ENCODE measurements around the gene TRAF3. TPM values are rescaled to one million over a fixed set of nuclear protein-coding genes. Genes with fewer than 3 reads are reported as not detected.
"Not testable (repeated sequence)": the region's sequence is repeated elsewhere in the genome, so short reads cannot be mapped to it uniquely, and the experiment has no call there.

The TRAF3 gene
- total and polyA plus RNA-seq, 4 donors: 3.4 to 32.6 (median 11.5) TPM

DNA sequence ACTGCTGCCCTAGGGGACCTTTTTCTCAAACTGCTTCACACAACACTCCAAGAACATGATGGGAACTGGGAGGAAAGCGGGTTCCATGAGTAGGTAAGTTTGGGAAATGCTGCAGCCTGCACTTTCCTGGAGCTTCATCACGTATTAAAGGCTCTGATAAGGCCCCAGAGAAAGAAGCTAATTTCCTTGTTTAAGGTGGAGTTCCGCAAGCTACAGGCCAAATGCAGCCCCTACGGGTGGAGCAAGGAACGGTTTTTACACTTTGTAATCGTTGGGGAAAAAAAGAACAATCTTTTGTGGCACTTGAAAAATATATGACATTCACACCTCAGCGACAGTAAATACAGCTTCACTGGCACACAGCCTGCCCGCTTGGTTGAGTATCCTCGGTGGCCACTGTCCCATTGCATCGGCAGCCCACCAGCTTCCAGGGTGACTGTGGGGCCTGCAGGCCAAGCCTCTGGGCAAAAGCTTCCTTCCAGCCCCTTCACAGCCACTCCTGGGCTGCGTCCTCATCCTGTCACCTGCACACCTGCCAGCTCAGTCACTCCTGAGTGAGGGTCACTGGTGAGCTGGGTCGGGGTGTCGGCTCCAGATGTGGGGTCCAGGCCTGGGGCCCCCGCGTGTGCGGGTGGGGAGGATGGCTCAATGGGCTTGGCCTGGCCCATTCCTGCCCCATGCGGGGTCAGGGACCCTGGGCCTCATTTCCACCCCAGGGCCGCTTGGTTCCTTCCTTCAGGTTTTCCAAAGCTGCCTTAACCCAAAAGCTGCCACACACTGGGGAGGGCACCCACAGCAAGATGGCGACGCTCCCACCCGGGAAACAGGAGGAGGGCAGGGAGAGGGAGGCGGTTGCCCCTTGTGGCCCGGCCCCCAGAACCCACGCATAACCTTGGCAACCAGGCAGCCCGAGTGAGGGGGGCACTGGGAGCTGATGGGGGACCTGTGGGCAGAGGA, 147.7 kb downstream of the TRAF3 start:
- WGBS, 2 donors: 88 to 92% methylated on average over 21 to 25 of the region's 25 CpGs
- intact Hi-C loops (cut with DNase I): loop anchor here in 1 of 2 donors (10.0 kb wide), 1 partner anchor 400 kb away; no protein-coding TSS in a partner anchor
- H3K9me3 ChIP-seq (ENCODE audit: control insufficient read depth, low read length): no peaks in the 10 kb centered on the region
- no peaks in the 10 kb centered on the region for H3K27me3 ChIP-seq (ENCODE audit: control insufficient read depth in 1 of 2, insufficient read depth in 2 of 2, low read length in 1 of 2)
- no peaks in the 10 kb centered on the region for H3K4me1 ChIP-seq (ENCODE audit: control insufficient read depth in 1 of 2, insufficient read depth in 2 of 2, low read length in 2 of 2)
- H3K36me3 ChIP-seq (ENCODE audit: control insufficient read depth in 1 of 2, insufficient read depth in 2 of 2, low read length in 1 of 2): no peaks in the 10 kb centered on the region
- no peak overlapping the region for H3K4me3 ChIP-seq (ENCODE audit: low read length in 2 of 2)
- ATAC-seq (ENCODE audit: low FRiP score) (no peak), DNase-seq (peak in 1 of 2 donors; percentile 41)
- H3K27ac ChIP-seq (ENCODE audit: low read depth in 1 of 2, low read length in 2 of 2): no peak overlapping the region

GRCh38 chr14:102925646-102926045, 148.4 kb downstream of the TRAF3 start:
- H3K36me3 ChIP-seq (ENCODE audit: control insufficient read depth in 1 of 2, insufficient read depth in 2 of 2, low read length in 1 of 2): no peaks in the 10 kb centered on the region
- no peaks in the 10 kb centered on the region for H3K4me1 ChIP-seq (ENCODE audit: control insufficient read depth in 1 of 2, insufficient read depth in 2 of 2, low read length in 2 of 2)
- intact Hi-C loops (cut with DNase I): loop anchor here in 1 of 2 donors (10.0 kb wide), 1 partner anchor 401 kb away; no protein-coding TSS in a partner anchor
- H3K9me3 ChIP-seq (ENCODE audit: control insufficient read depth, low read length): no peaks in the 10 kb centered on the region
- ATAC-seq (ENCODE audit: low FRiP score) (no peak), DNase-seq (no peak)
- no peak overlapping the region for H3K4me3 ChIP-seq (ENCODE audit: low read length in 2 of 2)
- H3K27ac ChIP-seq (ENCODE audit: low read depth in 1 of 2, low read length in 2 of 2): no peak overlapping the region
- no peaks in the 10 kb centered on the region for H3K27me3 ChIP-seq (ENCODE audit: control insufficient read depth in 1 of 2, insufficient read depth in 2 of 2, low read length in 1 of 2)
- 81 to 83% methylated on average over 11 of the region's 11 CpGs for WGBS, 2 donors

DNA sequence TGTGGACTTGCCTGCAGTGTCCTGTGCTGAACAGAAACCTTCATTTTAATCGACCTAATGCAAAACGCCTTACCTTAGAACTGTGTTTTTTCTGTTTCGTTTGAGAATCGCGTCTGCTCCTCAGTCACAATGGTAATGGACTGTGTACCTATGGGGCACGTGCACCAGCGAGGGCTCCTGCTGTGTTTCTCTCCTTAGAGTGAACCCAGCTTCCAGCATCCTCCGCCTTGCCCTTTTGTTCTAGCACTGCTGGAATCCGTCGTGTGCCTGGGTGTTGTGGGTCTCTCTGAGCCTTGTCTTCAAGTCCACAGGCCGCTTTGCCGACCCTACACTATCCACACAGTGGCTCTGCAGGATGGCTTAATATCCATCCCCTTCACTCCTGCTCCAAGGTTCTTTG, 148.9 kb downstream of the TRAF3 start:
- Histone ChIP-seq H3K36me3 (ENCODE audit: control insufficient read depth in 1 of 2, insufficient read depth in 2 of 2, low read length in 1 of 2) (no peaks in the 10 kb centered on the region), H3K27me3 (ENCODE audit: control insufficient read depth in 1 of 2, insufficient read depth in 2 of 2, low read length in 1 of 2) (no peaks in the 10 kb centered on the region), H3K27ac (ENCODE audit: low read depth in 1 of 2, low read length in 2 of 2) (no peak overlapping the region), H3K4me3 (ENCODE audit: low read length in 2 of 2) (no peak overlapping the region), H3K9me3 (ENCODE audit: control insufficient read depth, low read length) (no peaks in the 10 kb centered on the region), H3K4me1 (ENCODE audit: control insufficient read depth in 1 of 2, insufficient read depth in 2 of 2, low read length in 2 of 2) (no peaks in the 10 kb centered on the region)
- DNase-seq (no peak), ATAC-seq (ENCODE audit: low FRiP score) (no peak)
- 78% methylated on average over 12 of the region's 12 CpGs for WGBS, 2 donors
- intact Hi-C loops (cut with DNase I): loop anchor here in 1 of 2 donors (10.0 kb wide), 1 partner anchor 401 kb away; no protein-coding TSS in a partner anchor

GRCh38 chr14:102926840-102927239, 149.6 kb downstream of the TRAF3 start:
- intact Hi-C loops (cut with DNase I): loop anchor here in 1 of 2 donors (10.0 kb wide), 1 partner anchor 402 kb away; no protein-coding TSS in a partner anchor
- not testable (repeated sequence) for ATAC-seq (ENCODE audit: low FRiP score); H3K4me1 ChIP-seq (ENCODE audit: control insufficient read depth in 1 of 2, insufficient read depth in 2 of 2, low read length in 2 of 2)

DNA sequence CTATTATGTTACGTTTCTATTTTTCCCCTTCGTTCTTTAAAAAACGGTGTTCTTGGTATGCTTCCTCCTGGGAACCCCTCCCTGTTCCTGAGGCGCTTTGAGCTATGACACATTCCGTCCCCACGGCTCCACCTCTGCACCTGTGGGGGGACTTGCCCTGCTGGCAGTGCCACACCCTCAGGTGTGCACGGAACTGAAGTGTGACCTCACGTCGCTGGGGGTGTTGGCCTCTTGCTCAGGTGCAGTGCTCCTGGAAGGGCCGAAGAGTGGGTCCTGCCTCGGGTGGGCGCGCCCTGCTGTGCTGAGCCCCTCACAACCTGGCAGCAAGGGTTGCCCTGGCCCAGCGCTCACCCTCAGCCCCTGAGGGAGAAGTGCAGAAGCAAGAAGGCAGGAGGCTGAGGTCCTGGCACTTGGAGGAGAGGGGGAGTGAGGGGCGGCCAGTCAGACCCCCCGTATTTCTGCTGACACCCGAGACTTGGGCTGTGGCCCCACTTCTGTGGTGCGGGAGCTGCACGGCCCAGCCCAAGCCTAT, 150.2 kb downstream of the TRAF3 start:
- WGBS, 2 donors: 79 to 81% methylated on average over 18 to 19 of the region's 19 CpGs
- Histone ChIP-seq H3K4me3 (ENCODE audit: low read length in 2 of 2) (no peak overlapping the region), H3K4me1 (ENCODE audit: control insufficient read depth in 1 of 2, insufficient read depth in 2 of 2, low read length in 2 of 2) (no peaks in the 10 kb centered on the region), H3K9me3 (ENCODE audit: control insufficient read depth, low read length) (no peaks in the 10 kb centered on the region), H3K36me3 (ENCODE audit: control insufficient read depth in 1 of 2, insufficient read depth in 2 of 2, low read length in 1 of 2) (no peaks in the 10 kb centered on the region), H3K27me3 (ENCODE audit: control insufficient read depth in 1 of 2, insufficient read depth in 2 of 2, low read length in 1 of 2) (no peaks in the 10 kb centered on the region), H3K27ac (ENCODE audit: low read depth in 1 of 2, low read length in 2 of 2) (no peak overlapping the region)
- peak in 1 of 2 donors; percentile 73 for DNase-seq
- no peak for ATAC-seq (ENCODE audit: low FRiP score)
- intact Hi-C loops (cut with DNase I): loop anchor here in 1 of 2 donors (10.0 kb wide), 1 partner anchor 403 kb away; no protein-coding TSS in a partner anchor

More at GRCh38 chr14:102926840-102927239, 149.6 kb downstream of the TRAF3 start:
- H3K27ac ChIP-seq (ENCODE audit: low read depth in 1 of 2, low read length in 2 of 2); DNase-seq; H3K4me3 ChIP-seq (ENCODE audit: low read length in 2 of 2); H3K9me3 ChIP-seq (ENCODE audit: control insufficient read depth, low read length); H3K36me3 ChIP-seq (ENCODE audit: control insufficient read depth in 1 of 2, insufficient read depth in 2 of 2, low read length in 1 of 2); H3K27me3 ChIP-seq (ENCODE audit: control insufficient read depth in 1 of 2, insufficient read depth in 2 of 2, low read length in 1 of 2): not testable (repeated sequence)
- WGBS, 2 donors: 95 to 99% methylated on average over 10 of the region's 10 CpGs

- Histone ChIP-seq H3K36me3 (ENCODE audit: control insufficient read depth in 1 of 2, insufficient read depth in 2 of 2, low read length in 1 of 2) (peaks cover 0 to 2% of the 10 kb centered on the region in 2 donors), H3K27ac (ENCODE audit: low read depth in 1 of 2, low read length in 2 of 2) (no peak overlapping the region), H3K4me3 (ENCODE audit: low read length in 2 of 2) (no peak overlapping the region), H3K27me3 (ENCODE audit: control insufficient read depth in 1 of 2, insufficient read depth in 2 of 2, low read length in 1 of 2) (no peaks in the 10 kb centered on the region), H3K9me3 (ENCODE audit: control insufficient read depth, low read length) (no peaks in the 10 kb centered on the region), H3K4me1 (ENCODE audit: control insufficient read depth in 1 of 2, insufficient read depth in 2 of 2, low read length in 2 of 2) (no peaks in the 10 kb centered on the region)
- ATAC-seq (ENCODE audit: low FRiP score) (no peak), DNase-seq (peak in 1 of 2 donors; percentile 71)
- intact Hi-C loops (cut with DNase I): loop anchor here in 1 of 2 donors (10.0 kb wide), 1 partner anchor 403 kb away; no protein-coding TSS in a partner anchor
- WGBS, 2 donors: 15 to 20% methylated on average over 35 of the region's 35 CpGs
Observed at GRCh38 chr14:102927878-102928411, 150.7 kb downstream of the TRAF3 start.

- H3K4me1 ChIP-seq (ENCODE audit: control insufficient read depth in 1 of 2, insufficient read depth in 2 of 2, low read length in 2 of 2): no peaks in the 10 kb centered on the region
- intact Hi-C loops (cut with DNase I): loop anchor here in 1 of 2 donors (10.0 kb wide), 1 partner anchor 404 kb away; no protein-coding TSS in a partner anchor
- H3K9me3 ChIP-seq (ENCODE audit: control insufficient read depth, low read length): no peaks in the 10 kb centered on the region
- ATAC-seq (ENCODE audit: low FRiP score) (peak; percentile 43), DNase-seq (peak; percentile 76 to 90)
- H3K4me3 ChIP-seq (ENCODE audit: low read length in 2 of 2): no peak overlapping the region
- peaks cover 0 to 2% of the 10 kb centered on the region in 2 donors for H3K36me3 ChIP-seq (ENCODE audit: control insufficient read depth in 1 of 2, insufficient read depth in 2 of 2, low read length in 1 of 2)
- no peak overlapping the region for H3K27ac ChIP-seq (ENCODE audit: low read depth in 1 of 2, low read length in 2 of 2)
- no peaks in the 10 kb centered on the region for H3K27me3 ChIP-seq (ENCODE audit: control insufficient read depth in 1 of 2, insufficient read depth in 2 of 2, low read length in 1 of 2)
- WGBS, 2 donors: 1 to 2% methylated on average over 76 to 94 of the region's 94 CpGs
Observed at GRCh38 chr14:102928412-102929240, 151.4 kb downstream of the TRAF3 start.

Data from aorta (tissue), 5 donors.